Liver (tissue), 9 donors: ENCODE measurements around the gene GABBR2. TPM values are rescaled to one million over a fixed set of nuclear protein-coding genes. Genes with fewer than 3 reads are reported as not detected.

Experiments used
- DNase-seq: peaks from one replicate; pipeline ENCODE4 v3.0.0-alpha.2; 2017; ENCODE audit warnings: low spot score
- H3K27ac ChIP-seq, 2 donors: one replicate each; pipeline ENCODE4 v1.7.0; 2013; ENCODE audit warnings: inconsistent platforms in 2 of 2, low read length in 2 of 2, control low read depth in 1 of 2, low read depth in 1 of 2, mild to moderate bottlenecking in 1 of 2
- H3K27me3 ChIP-seq, 4 donors: one replicate each; pipeline versions ENCODE4 v1.6.1 to v1.7.0; 2013; ENCODE audit warnings: low read length in 3 of 4, inconsistent platforms in 1 of 4, mild to moderate bottlenecking in 1 of 4, moderate library complexity in 1 of 4; ENCODE audit not compliant: control insufficient read depth in 4 of 4, insufficient read depth in 4 of 4
- H3K36me3 ChIP-seq, 4 donors: one replicate each; pipeline versions ENCODE4 v1.6.1 to v1.7.0; 2013; ENCODE audit warnings: low read length in 3 of 4, mild to moderate bottlenecking in 3 of 4, low read depth in 1 of 4, moderate library complexity in 1 of 4; ENCODE audit not compliant: control insufficient read depth in 4 of 4, insufficient read depth in 3 of 4
- H3K4me1 ChIP-seq, 4 donors: one replicate each; pipeline versions ENCODE4 v1.6.1 to v1.7.0; 2013; ENCODE audit warnings: low read length in 3 of 4, mild to moderate bottlenecking in 3 of 4, moderate library complexity in 1 of 4; ENCODE audit not compliant: control insufficient read depth in 4 of 4, insufficient read depth in 4 of 4
- H3K4me3 ChIP-seq, 3 donors: one replicate each; pipeline versions ENCODE4 v1.6.1 to v1.7.0; 2013; ENCODE audit warnings: low read length in 3 of 3, control low read depth in 1 of 3, low read depth in 1 of 3, mild to moderate bottlenecking in 1 of 3
- H3K9ac ChIP-seq, 2 donors: one replicate each; pipeline ENCODE4 v1.7.0; 2013; ENCODE audit warnings: low read length in 2 of 2, mild to moderate bottlenecking in 2 of 2, moderate library complexity in 2 of 2, control low read depth in 1 of 2, low read depth in 1 of 2
- H3K9me3 ChIP-seq, 4 donors: one replicate each; pipeline versions ENCODE4 v1.6.1 to v1.7.0; 2013; ENCODE audit warnings: low read length in 3 of 4; ENCODE audit not compliant: control insufficient read depth in 4 of 4
- CTCF ChIP-seq: fragments of 150-350 bp; IDR thresholded peaks from 2 replicates; pipeline ENCODE4 v1.5.1; 2017; ENCODE audit warnings: improper control_type of control experiment, low read depth, low read length; ENCODE audit not compliant: missing input control
- EGR1 ChIP-seq, 2 donors: IDR thresholded peaks; 2 replicates each; pipeline ENCODE4 v1.6.1; 2016 to 2018; ENCODE audit warnings: antibody characterized with exemption in 2 of 2, low read depth in 2 of 2
- FOXA1 ChIP-seq: IDR thresholded peaks from 2 replicates; pipeline ENCODE4 v1.6.1; 2016; ENCODE audit warnings: antibody characterized with exemption
- GABPA ChIP-seq, 2 donors: IDR thresholded peaks in 1 of 2; conservative IDR thresholded peaks in 1 of 2; 2 replicates each; pipeline ENCODE4 v1.6.1; 2016; ENCODE audit warnings: antibody characterized with exemption in 2 of 2, mild to moderate bottlenecking in 1 of 2, moderate library complexity in 1 of 2
- HNF4G ChIP-seq: IDR thresholded peaks from 2 replicates; pipeline ENCODE4 v1.6.1; 2016; ENCODE audit warnings: antibody characterized with exemption
- JUND ChIP-seq, 2 donors: IDR thresholded peaks; 2 replicates each; pipeline ENCODE4 v1.6.1; 2016; ENCODE audit warnings: antibody characterized with exemption in 2 of 2
- MAX ChIP-seq: IDR thresholded peaks from 2 replicates; pipeline ENCODE4 v1.6.1; 2016; ENCODE audit warnings: antibody characterized with exemption
- NR2F2 ChIP-seq: IDR thresholded peaks from 2 replicates; pipeline ENCODE4 v1.6.1; 2016; ENCODE audit warnings: antibody characterized with exemption
- RAD21 ChIP-seq, 2 donors: IDR thresholded peaks; 2 replicates each; pipeline ENCODE4 v1.6.1; 2016; ENCODE audit warnings: antibody characterized with exemption in 2 of 2, mild to moderate bottlenecking in 2 of 2
- REST ChIP-seq: IDR thresholded peaks from 2 replicates; pipeline ENCODE4 v1.6.1; 2016; ENCODE audit warnings: antibody characterized with exemption, mild to moderate bottlenecking
- RXRA ChIP-seq, 2 donors: IDR thresholded peaks; 2 replicates each; pipeline ENCODE4 v1.6.1; 2017 to 2018; ENCODE audit warnings: antibody characterized with exemption in 2 of 2, mild to moderate bottlenecking in 1 of 2
- SP1 ChIP-seq: IDR thresholded peaks from 2 replicates; pipeline ENCODE4 v1.6.1; 2018; ENCODE audit warnings: antibody characterized with exemption, mild to moderate bottlenecking
- TAF1 ChIP-seq: conservative IDR thresholded peaks from 2 replicates; pipeline ENCODE4 v1.6.1; 2016; ENCODE audit warnings: antibody characterized with exemption, mild to moderate bottlenecking
- YY1 ChIP-seq: IDR thresholded peaks from 2 replicates; pipeline ENCODE4 v1.6.1; 2016; ENCODE audit warnings: antibody characterized with exemption, mild to moderate bottlenecking
- ZBTB33 ChIP-seq: IDR thresholded peaks from 2 replicates; pipeline ENCODE4 v1.6.1; 2016; ENCODE audit warnings: antibody characterized with exemption
- WGBS: extraction: QIAGEN DNeasy Blood & Tissue Kit; methylation state at CpG from one replicate; pipeline ENCODE4 v1.1.7; 2013; 5-methylcytosine and 5-hydroxymethylcytosine counted together
- polyA plus RNA-seq, 2 donors: library from polyadenylated mRNA; stranded (reverse) in 1 of 2; unstranded in 1 of 2; fragments of 200-250 nt in 1 of 2; fragments of >200 nt in 1 of 2; fragmentation: Nextera tagmentation in 1 of 2; extraction: Ambion mirVana in 1 of 2; gene quantifications; one replicate each; pipeline versions ENCODE4 v1.2.1 to v1.2.3, GENCODE V29; 2013 to 2015
- total RNA-seq, 2 donors: library from RNA; depleted of rRNA; stranded (reverse); fragments of >200 nt; gene quantifications; one replicate each; pipeline ENCODE4 v1.2.3, GENCODE V29; 2014
- donor health status: healthy.
- donor health status: healthy.
- donor health status: healthy.
- donor health status: healthy.
- donor health status: healthy.

GABBR2 gene
- total and polyA plus RNA-seq, 4 donors, result 0.03 to 0.23 (median 0.08) TPM; not detected in 1

- Histone ChIP-seq H3K27me3 (no peaks in the 10 kb centered on the region), H3K27ac (no peak overlapping the region), H3K36me3 (no peaks in the 10 kb centered on the region), H3K9me3 (peaks cover 4 to 9% (median 5%) of the 10 kb centered on the region in 4 donors), H3K4me1 (peaks cover 0 to 3% (median 0%) of the 10 kb centered on the region in 4 donors), H3K4me3 (no peak overlapping the region), H3K9ac (no peak overlapping the region)
- WGBS, result 91% methylated on average over 2 of the region's 2 CpGs
- DNase-seq, result no peak
- TF ChIP-seq GABPA (IDR thresholded peaks at IDR 0.05 in 1 of 2, conservative IDR thresholded peaks at IDR 0.05 in 1 of 2), result no peak
- TF ChIP-seq EGR1 (IDR thresholded peaks at IDR 0.05; ENCODE audit: low read depth in 2 of 2), result no peak
- TF ChIP-seq RXRA (IDR thresholded peaks at IDR 0.05), result no peak
- TF ChIP-seq CTCF, result no peak
- TF ChIP-seq ZBTB33, result no peak
- TF ChIP-seq REST, result no peak
- no peak for TF ChIP-seq SP1
- no peak for TF ChIP-seq HNF4G
- TF ChIP-seq RAD21 (IDR thresholded peaks at IDR 0.05), result no peak
- TF ChIP-seq TAF1, result no peak
- no peak for TF ChIP-seq MAX
These were observed 338.8 kb downstream of the GABBR2 start for GRCh38 chr9:98369896-98370295.

GRCh38 chr9:98369471-98369870 is 339.3 kb downstream of the GABBR2 start:
- no peak overlapping the region for H3K9ac ChIP-seq
- peaks cover 0 to 2% (median 0%) of the 10 kb centered on the region in 4 donors for H3K4me1 ChIP-seq
- DNase-seq, result no peak
- H3K27ac ChIP-seq, result no peak overlapping the region
- H3K27me3 ChIP-seq, result no peaks in the 10 kb centered on the region
- H3K4me3 ChIP-seq, result no peak overlapping the region
- 85% methylated on average over 2 of the region's 2 CpGs for WGBS
- peaks cover 4 to 9% (median 5%) of the 10 kb centered on the region in 4 donors for H3K9me3 ChIP-seq
- H3K36me3 ChIP-seq, result no peaks in the 10 kb centered on the region
- TF ChIP-seq JUND (IDR thresholded peaks at IDR 0.05) (no peak), RAD21 (IDR thresholded peaks at IDR 0.05) (no peak), GABPA (IDR thresholded peaks at IDR 0.05 in 1 of 2, conservative IDR thresholded peaks at IDR 0.05 in 1 of 2) (no peak), REST (no peak), FOXA1 (no peak), CTCF (no peak), EGR1 (IDR thresholded peaks at IDR 0.05; ENCODE audit: low read depth in 2 of 2) (no peak), HNF4G (no peak), NR2F2 (no peak), TAF1 (no peak), YY1 (no peak), ZBTB33 (no peak)
